Hematopoietic multipotent progenitor cell treated with erythropoietin and hydrocortisone succinate and interleukin-3 and kit ligand, for 17 days (in vitro differentiated cells): ENCODE data around the gene ZEB1.
"Not testable (repeated sequence)": the region's sequence is repeated elsewhere in the genome, so short reads cannot be mapped to it uniquely, and the experiment has no call there.

Source experiments
- DNase-seq: peaks from one replicate; pipeline ENCODE4 v3.0.0-alpha.2; 2015; ENCODE audit warnings: low spot score

Gene ZEB1

GRCh38 chr10:31508234-31508633 is 189.2 kb downstream of the ZEB1 start:
- no peak for DNase-seq

DNA sequence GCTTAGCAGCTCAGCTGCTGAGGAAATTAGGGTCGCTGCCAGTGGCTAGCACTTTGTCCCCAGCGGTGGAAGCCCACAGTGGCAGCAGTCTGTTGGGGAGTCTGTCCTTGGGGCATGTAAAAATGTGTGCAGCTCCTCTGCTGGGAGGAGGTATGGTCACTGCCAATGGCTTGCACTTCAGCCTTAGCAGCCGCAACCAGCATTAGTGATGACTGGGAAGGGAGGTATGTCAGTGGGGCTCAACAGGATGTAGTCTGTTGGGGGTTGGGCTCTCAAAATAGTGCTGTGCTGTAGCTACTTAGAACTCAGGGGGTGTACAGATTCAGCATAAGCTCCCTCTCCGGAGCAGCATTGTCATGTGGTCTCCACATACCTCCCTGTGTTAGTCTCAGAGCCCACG is 189.9 kb downstream of the ZEB1 start:
- DNase-seq = no peak

DNA sequence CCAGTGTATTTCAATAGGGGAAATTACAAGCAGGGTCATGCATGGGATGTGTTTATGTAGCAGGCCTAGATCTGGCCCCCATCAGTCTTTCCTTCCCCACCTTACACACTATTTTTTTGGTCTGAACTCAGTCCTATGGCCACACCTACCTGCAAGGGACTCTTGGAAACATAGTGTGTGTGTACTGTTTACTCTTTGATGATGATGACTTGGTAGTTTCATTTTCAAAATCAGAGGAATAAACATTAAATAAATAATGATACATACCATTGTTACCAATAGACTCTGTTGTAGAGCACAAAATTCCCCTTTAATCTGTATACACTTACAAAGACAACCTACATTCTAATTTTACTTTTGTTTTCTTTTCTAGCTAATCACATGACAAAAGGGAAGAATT is 191.0 kb downstream of the ZEB1 start:
- no peak for DNase-seq

- DNase-seq = no peak
These were observed 196.1 kb downstream of the ZEB1 start for GRCh38 chr10:31515116-31515515.

DNA sequence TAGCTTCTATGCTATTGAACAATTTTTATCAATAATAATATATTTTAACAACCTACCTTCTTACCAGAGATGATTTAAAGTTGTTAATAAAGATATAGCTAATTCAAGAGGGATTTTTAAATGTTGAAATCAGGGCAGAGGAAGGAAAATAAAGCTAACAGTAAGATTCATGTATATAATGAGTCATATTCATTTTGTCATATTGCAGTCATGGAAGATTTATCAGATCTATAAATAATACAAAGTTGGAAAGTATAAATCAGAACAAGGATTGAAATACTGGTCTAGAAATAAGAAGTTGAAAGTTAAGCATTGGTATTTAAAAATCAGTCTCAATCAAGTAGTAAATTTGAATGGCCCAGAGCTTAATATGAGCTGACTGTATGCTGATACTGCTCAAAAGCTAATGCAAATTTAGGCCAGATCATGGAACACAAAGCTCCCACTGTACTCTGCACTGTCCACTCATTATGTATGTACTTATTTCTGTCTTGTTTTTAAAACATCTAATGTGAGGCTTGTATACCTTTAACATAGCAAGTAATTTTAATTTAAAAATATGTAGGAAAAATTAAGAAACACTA is 196.9 kb downstream of the ZEB1 start:
- no peak for DNase-seq

GRCh38 chr10:31520986-31521831 is 202.2 kb downstream of the ZEB1 start:
- no peak for DNase-seq

- DNase-seq = no peak
These were observed 203.8 kb downstream of the ZEB1 start for GRCh38 chr10:31522820-31523219.

- no peak for DNase-seq
These were observed 205.4 kb downstream of the ZEB1 start for GRCh38 chr10:31524460-31524859.

- no peak for DNase-seq
These were observed 207.2 kb downstream of the ZEB1 start for GRCh38 chr10:31526178-31526577.

- DNase-seq = no peak
These were observed 207.7 kb downstream of the ZEB1 start for GRCh38 chr10:31526681-31527080.

GRCh38 chr10:31528831-31529230 is 209.8 kb downstream of the ZEB1 start:
- DNase-seq = no peak

GRCh38 chr10:31536302-31536701 is 217.3 kb downstream of the ZEB1 start:
- no peak for DNase-seq

GRCh38 chr10:31549896-31550295 is 230.9 kb downstream of the ZEB1 start:
- no peak for DNase-seq

GRCh38 chr10:31554556-31554955 is 235.5 kb downstream of the ZEB1 start:
- DNase-seq = no peak

GRCh38 chr10:31557854-31558253 is 238.8 kb downstream of the ZEB1 start:
- no peak for DNase-seq

GRCh38 chr10:31568252-31568861 is 249.3 kb downstream of the ZEB1 start:
- not testable (repeated sequence) for DNase-seq

GRCh38 chr10:31574577-31574976 is 255.6 kb downstream of the ZEB1 start:
- no peak for DNase-seq

DNA sequence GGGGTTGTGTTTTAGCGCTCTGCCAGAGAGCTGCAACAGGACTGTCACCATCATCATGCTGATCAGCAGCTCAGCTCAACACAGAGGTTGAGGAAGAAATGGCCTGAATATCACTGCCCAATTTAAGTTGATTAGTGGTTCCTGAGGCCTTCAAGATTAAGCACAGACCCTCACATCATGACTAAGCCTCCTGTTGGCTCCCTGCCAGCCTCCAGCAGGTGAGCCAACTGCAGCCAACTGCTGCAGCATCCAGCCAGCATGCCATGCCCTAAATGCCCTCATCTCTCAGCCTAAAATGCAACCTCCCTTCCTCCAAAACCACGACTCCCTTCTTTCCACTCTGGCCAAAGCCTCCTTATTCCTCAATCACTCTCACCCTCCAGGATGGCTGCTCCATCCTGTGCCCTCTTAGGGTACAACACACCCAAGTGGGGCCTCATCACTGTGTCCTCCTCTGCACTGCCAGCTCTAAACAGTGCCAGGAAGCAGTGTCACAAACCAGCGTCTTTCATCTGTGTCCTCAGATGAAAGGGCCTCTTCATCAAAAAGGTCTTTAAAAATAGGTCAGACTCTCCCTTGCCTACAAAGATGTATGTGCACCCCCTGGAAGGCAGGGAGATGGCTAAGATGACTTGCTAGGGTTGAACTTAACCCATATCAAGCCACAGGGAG is 259.3 kb downstream of the ZEB1 start:
- no peak for DNase-seq

DNA sequence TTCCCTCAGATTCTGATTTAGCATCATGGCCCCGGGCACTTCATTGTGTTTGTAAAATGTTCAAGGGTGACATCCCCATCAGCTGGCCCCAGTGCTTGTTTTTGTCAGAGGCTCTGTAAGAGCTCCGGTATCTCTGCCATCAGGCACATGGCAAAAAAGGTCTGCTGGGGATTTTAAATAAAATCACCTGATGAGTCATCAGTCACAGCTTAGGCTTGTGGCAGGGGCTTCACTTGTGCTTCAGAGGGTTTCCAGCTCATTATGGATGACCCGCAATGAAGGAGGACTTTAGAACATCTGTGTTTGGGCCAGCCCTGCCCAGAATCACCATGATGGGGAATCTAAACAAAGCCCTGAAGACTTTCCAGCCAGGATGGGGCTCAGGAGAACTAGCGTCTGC is 259.9 kb downstream of the ZEB1 start:
- DNase-seq = no peak
